ENCODE measurements around the gene RNF222. TPM values are rescaled to one million over a fixed set of nuclear protein-coding genes. Genes with fewer than 3 reads are reported as not detected.
A peak's percentile ranks its signal among the peaks of the same experiment; 100 is the strongest.
"Not testable (repeated sequence)": the region's sequence is repeated elsewhere in the genome, so short reads cannot be mapped to it uniquely, and the experiment has no call there.

RNF222 gene
- total and polyA plus RNA-seq, 8 donors: 1.5 TPM; not detected in 7

- intact Hi-C loops (cut with DNase I; ENCODE audit: low total_unique reads): no loop called here
Measured at GRCh38 chr17:8383143-8383822, 14.3 kb downstream of the RNF222 start, which contains the start of gene RPL26. RPL26 (minus strand) TSS chr17:8383193; CDS start chr17:8382310, 883 bp downstream.

GRCh38 chr17:8382880-8383142 lies 14.8 kb downstream of the RNF222 start:
- H3K36me3 ChIP-seq: peaks cover 36 to 42% (median 41%) of the 10 kb centered on the region in 4 donors
- intact Hi-C loops (cut with DNase I; ENCODE audit: low total_unique reads): no loop called here
- DNase-seq: no peak
- no peaks in the 10 kb centered on the region for H3K9me3 ChIP-seq
- H3K4me1 ChIP-seq: peaks cover 23 to 61% (median 45%) of the 10 kb centered on the region in 4 donors
- H3K27ac ChIP-seq: peak overlapping the region; percentile 52 to 95 (median 92)
- 1 to 2% (median 2%) methylated on average over 15 of the region's 15 CpGs for WGBS, 5 donors
- peak overlapping the region; percentile 74 to 85 (median 82) for H3K4me3 ChIP-seq
- TF ChIP-seq POLR2AphosphoS5 (IDR thresholded peaks at IDR 0.05) (no peak), EP300 (IDR thresholded peaks at IDR 0.05) (no peak), POLR2A (IDR thresholded peaks at IDR 0.05) (no peak)
- TF ChIP-seq, protein P1, sequence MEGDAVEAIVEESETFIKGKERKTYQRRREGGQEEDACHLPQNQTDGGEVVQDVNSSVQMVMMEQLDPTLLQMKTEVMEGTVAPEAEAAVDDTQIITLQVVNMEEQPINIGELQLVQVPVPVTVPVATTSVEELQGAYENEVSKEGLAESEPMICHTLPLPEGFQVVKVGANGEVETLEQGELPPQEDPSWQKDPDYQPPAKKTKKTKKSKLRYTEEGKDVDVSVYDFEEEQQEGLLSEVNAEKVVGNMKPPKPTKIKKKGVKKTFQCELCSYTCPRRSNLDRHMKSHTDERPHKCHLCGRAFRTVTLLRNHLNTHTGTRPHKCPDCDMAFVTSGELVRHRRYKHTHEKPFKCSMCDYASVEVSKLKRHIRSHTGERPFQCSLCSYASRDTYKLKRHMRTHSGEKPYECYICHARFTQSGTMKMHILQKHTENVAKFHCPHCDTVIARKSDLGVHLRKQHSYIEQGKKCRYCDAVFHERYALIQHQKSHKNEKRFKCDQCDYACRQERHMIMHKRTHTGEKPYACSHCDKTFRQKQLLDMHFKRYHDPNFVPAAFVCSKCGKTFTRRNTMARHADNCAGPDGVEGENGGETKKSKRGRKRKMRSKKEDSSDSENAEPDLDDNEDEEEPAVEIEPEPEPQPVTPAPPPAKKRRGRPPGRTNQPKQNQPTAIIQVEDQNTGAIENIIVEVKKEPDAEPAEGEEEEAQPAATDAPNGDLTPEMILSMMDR (IDR thresholded peaks at IDR 0.05): no peak
- H3K27me3 ChIP-seq: no peaks in the 10 kb centered on the region

More at GRCh38 chr17:8383143-8383822, 14.3 kb downstream of the RNF222 start, which contains the start of gene RPL26:
- peak within 1 kb of the TSS; percentile 86 to 95 (median 92) for H3K27ac ChIP-seq
- H3K27me3 ChIP-seq: no peaks in the 10 kb centered on the region
- H3K36me3 ChIP-seq: peaks cover 32 to 38% (median 36%) of the 10 kb centered on the region in 4 donors
- peak within 1 kb of the TSS; percentile 74 to 85 (median 82) for H3K4me3 ChIP-seq
- no peaks in the 10 kb centered on the region for H3K9me3 ChIP-seq
- DNase-seq: peak; percentile 96 to 99
- WGBS, 5 donors: 0 to 1% (median 0%) methylated on average over 23 to 55 of the region's 55 CpGs
- TF ChIP-seq POLR2AphosphoS5 (IDR thresholded peaks at IDR 0.05) (peak; percentile 91 to 98 (median 93)), EP300 (IDR thresholded peaks at IDR 0.05) (no peak), POLR2A (IDR thresholded peaks at IDR 0.05) (peak in 2 of 4 donors; percentile 51 to 67)
- TF ChIP-seq, protein P1 (IDR thresholded peaks at IDR 0.05): peak in 6 of 7 experiments; percentile 98 to 100 (median 99)
- H3K4me1 ChIP-seq: peaks cover 23 to 58% (median 45%) of the 10 kb centered on the region in 4 donors

DNA sequence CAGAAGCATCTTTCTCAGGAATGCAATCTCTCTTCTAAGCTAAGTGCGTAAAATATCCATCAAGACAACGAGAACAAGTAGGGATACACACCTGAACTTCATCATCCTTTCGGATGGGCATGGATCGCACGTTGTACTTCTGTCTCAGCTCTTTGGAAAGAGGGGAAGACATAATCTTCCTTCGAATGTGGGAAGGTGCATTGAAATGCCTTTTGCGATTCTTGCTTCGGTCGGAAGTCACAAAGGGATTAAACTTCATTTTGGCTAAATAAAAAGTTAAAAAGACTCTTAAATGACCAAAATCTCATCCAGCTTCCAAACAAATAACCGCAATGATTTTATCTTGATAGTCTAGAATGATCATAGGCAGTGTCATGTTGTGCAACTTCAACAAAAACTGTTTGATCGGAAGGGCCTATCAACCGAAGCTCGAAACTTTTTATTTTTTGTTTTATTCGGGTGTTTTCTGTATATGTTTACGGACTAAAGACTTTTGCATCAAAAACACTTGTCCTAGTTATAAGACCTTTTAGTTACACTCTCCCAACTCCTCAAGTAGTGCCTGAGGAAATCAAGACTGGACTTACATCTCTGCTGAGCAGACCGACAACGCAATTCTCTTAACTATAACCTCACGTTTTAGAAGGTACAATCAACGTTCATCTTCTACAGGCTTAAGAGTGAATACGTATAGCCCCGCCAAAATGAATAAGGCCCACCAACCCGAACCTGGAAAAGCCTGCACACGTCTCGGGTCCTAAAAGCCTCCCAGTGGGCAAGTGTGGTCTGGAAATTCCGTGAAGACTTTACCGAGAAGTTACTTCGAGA lies 15.4 kb downstream of the RNF222 start:
- Histone ChIP-seq H3K27me3 (no peaks in the 10 kb centered on the region), H3K36me3 (peaks cover 42 to 48% (median 47%) of the 10 kb centered on the region in 4 donors), H3K27ac (peak overlapping the region; percentile 52 to 95 (median 92)), H3K4me1 (peaks cover 23 to 66% (median 46%) of the 10 kb centered on the region in 4 donors), H3K9me3 (no peaks in the 10 kb centered on the region), H3K4me3 (peak overlapping the region; percentile 74 to 85 (median 82))
- DNase-seq: no peak
- 8 to 13% (median 10%) methylated on average over 27 of the region's 27 CpGs for WGBS, 5 donors
- TF ChIP-seq POLR2A (IDR thresholded peaks at IDR 0.05) (no peak), EP300 (IDR thresholded peaks at IDR 0.05) (no peak), POLR2AphosphoS5 (IDR thresholded peaks at IDR 0.05) (no peak)
- TF ChIP-seq, protein P1 (IDR thresholded peaks at IDR 0.05): no peak
- intact Hi-C loops (cut with DNase I; ENCODE audit: low total_unique reads): no loop called here

DNA sequence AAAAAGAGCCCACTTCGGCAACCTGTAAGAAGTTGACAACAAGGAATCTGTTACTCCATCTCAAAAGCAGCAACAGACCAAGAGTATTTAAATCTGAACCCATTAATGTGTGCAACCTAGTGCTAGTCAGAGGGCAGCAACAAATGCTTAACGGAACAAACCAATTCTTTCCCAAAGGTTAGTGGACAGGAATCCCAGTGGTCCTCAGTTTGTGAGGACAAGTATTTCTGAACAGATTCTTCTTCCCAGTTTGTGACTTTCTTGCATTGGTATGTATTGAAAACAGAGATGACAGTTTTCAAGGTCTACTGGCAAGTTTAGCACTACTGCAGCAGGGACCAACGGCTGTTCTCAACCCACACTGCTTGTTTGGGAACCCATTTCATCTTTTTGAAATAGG lies 17.6 kb downstream of the RNF222 start:
- peaks cover 39 to 80% (median 64%) of the 10 kb centered on the region in 4 donors for H3K4me1 ChIP-seq
- DNase-seq: no peak
- no peaks in the 10 kb centered on the region for H3K27me3 ChIP-seq
- peaks cover 46 to 54% (median 51%) of the 10 kb centered on the region in 4 donors for H3K36me3 ChIP-seq
- intact Hi-C loops (cut with DNase I; ENCODE audit: low total_unique reads): no loop called here
- TF ChIP-seq, protein P1 (IDR thresholded peaks at IDR 0.05): no peak
- TF ChIP-seq EP300 (IDR thresholded peaks at IDR 0.05) (no peak), POLR2A (IDR thresholded peaks at IDR 0.05) (no peak), POLR2AphosphoS5 (IDR thresholded peaks at IDR 0.05) (no peak)
- peak overlapping the region in 2 of 4 donors; percentile 79 to 84 for H3K4me3 ChIP-seq
- 25 to 44% (median 33%) methylated on average over 3 of the region's 3 CpGs for WGBS, 5 donors
- no peak overlapping the region for H3K27ac ChIP-seq
- H3K9me3 ChIP-seq: no peaks in the 10 kb centered on the region

- peak overlapping the region in 1 of 5 donors; percentile 89 for H3K27ac ChIP-seq
- DNase-seq; intact Hi-C loops (cut with DNase I; ENCODE audit: low total_unique reads); H3K9me3 ChIP-seq; H3K4me3 ChIP-seq; H3K27me3 ChIP-seq: not testable (repeated sequence)
- 65 to 79% (median 74%) methylated on average over 8 of the region's 8 CpGs for WGBS, 5 donors
- peaks cover 46 to 54% (median 51%) of the 10 kb centered on the region in 4 donors for H3K36me3 ChIP-seq
- H3K4me1 ChIP-seq: peaks cover 40 to 72% (median 58%) of the 10 kb centered on the region in 4 donors
Measured at GRCh38 chr17:8378117-8378516, 19.5 kb downstream of the RNF222 start.

Measured in stomach (tissue), 9 donors.